SK-N-SH treated with all-trans-retinoic acid at 6 μM for 48 hours (cell line): ENCODE measurements around the gene CYP39A1.

Experiments
- ATAC-seq: fragments of 200-7000 bp; cut with Tn5 transposase; 3 replicates; pipeline ENCODE4 v1.9.1; 2020; ENCODE audit warnings: mild to moderate bottlenecking, moderate library complexity
- ARNTL ChIP-seq: fragments of 450-650 bp; formaldehyde crosslinking; IDR thresholded peaks from 2 replicates; pipeline ENCODE4 v1.5.0; 2020; ENCODE audit warnings: low read depth, mild to moderate bottlenecking, moderate library complexity, borderline replicate concordance
- BACH2 ChIP-seq: fragments of 250-450 bp; sonication (Bioruptor Pico); IDR thresholded peaks from 2 replicates; pipeline ENCODE4 v1.9.0; 2021; ENCODE audit warnings: mild to moderate bottlenecking, borderline replicate concordance
- CREB5 ChIP-seq: fragments of 250-450 bp; sonication (Bioruptor Pico); IDR thresholded peaks from 2 replicates; pipeline ENCODE4 v1.5.1; 2020; ENCODE audit warnings: low read depth, mild to moderate bottlenecking, moderate library complexity
- CSDC2 ChIP-seq: fragments of 250-450 bp; sonication (Bioruptor Pico); IDR thresholded peaks from 2 replicates; pipeline ENCODE4 v1.5.0; 2020; ENCODE audit warnings: mild to moderate bottlenecking, moderate library complexity
- CSRNP3 ChIP-seq: fragments of 250-450 bp; sonication (Bioruptor Pico); IDR thresholded peaks from 2 replicates; pipeline ENCODE4 v1.5.1; 2021; ENCODE audit warnings: mild to moderate bottlenecking, moderate library complexity
- ESRRG ChIP-seq: fragments of 250-450 bp; sonication (Bioruptor Pico); IDR thresholded peaks from 2 replicates; pipeline ENCODE4 v1.6.1; 2021; ENCODE audit warnings: mild to moderate bottlenecking
- GLIS3 ChIP-seq: fragments of 250-450 bp; sonication (Bioruptor Pico); IDR thresholded peaks from 2 replicates; pipeline ENCODE4 v1.5.0; 2020; ENCODE audit warnings: mild to moderate bottlenecking, moderate library complexity
- ISL1 ChIP-seq: fragments of 250-450 bp; sonication (Bioruptor Pico); IDR thresholded peaks from 2 replicates; pipeline ENCODE4 v2.1.2; 2022; ENCODE audit warnings: mild to moderate bottlenecking, moderate library complexity
- OSR1 ChIP-seq: fragments of 250-450 bp; sonication (Bioruptor Pico); IDR thresholded peaks from 2 replicates; pipeline ENCODE4 v1.8.0; 2022; ENCODE audit warnings: moderate library complexity, mild to moderate bottlenecking, inconsistent platforms
- PATZ1 ChIP-seq: fragments of 250-450 bp; sonication (Bioruptor Pico); IDR thresholded peaks from 2 replicates; pipeline ENCODE4 v1.8.0; 2020; ENCODE audit warnings: mild to moderate bottlenecking, moderate library complexity, borderline replicate concordance
- POU6F1 ChIP-seq: fragments of 250-450 bp; sonication (Bioruptor Pico); IDR thresholded peaks from 2 replicates; pipeline ENCODE4 v1.8.0; 2021; ENCODE audit warnings: low read depth, mild to moderate bottlenecking, moderate library complexity, borderline replicate concordance
- RARB ChIP-seq: fragments of 250-450 bp; sonication (Bioruptor Pico); IDR thresholded peaks from 2 replicates; pipeline ENCODE4 v1.8.0; 2021; ENCODE audit warnings: mild to moderate bottlenecking, moderate library complexity
- SNAI2 ChIP-seq: fragments of 250-450 bp; sonication (Bioruptor Pico); IDR thresholded peaks from 2 replicates; pipeline ENCODE4 v1.5.0; 2020; ENCODE audit warnings: mild to moderate bottlenecking, moderate library complexity
- TCF4 ChIP-seq: fragments of 250-450 bp; sonication (Bioruptor Pico); IDR thresholded peaks from 2 replicates; pipeline ENCODE4 v1.8.0; 2021; ENCODE audit warnings: mild to moderate bottlenecking, moderate library complexity, borderline replicate concordance
- TOX ChIP-seq: fragments of 250-450 bp; sonication (Bioruptor Pico); IDR thresholded peaks from 2 replicates; pipeline ENCODE4 v1.8.0; 2021; ENCODE audit warnings: mild to moderate bottlenecking, moderate library complexity, borderline replicate concordance
- TSHZ2 ChIP-seq: fragments of 250-450 bp; sonication (Bioruptor Pico); IDR thresholded peaks from 2 replicates; pipeline ENCODE4 v1.5.0; 2020; ENCODE audit warnings: mild to moderate bottlenecking, moderate library complexity
- ZC3H10 ChIP-seq: fragments of 250-450 bp; sonication (Bioruptor Pico); IDR thresholded peaks from 2 replicates; pipeline ENCODE4 v1.5.1; 2021; ENCODE audit warnings: mild to moderate bottlenecking, moderate library complexity
- ZFP3 ChIP-seq: fragments of 250-450 bp; sonication (Bioruptor Pico); IDR thresholded peaks from 2 replicates; pipeline ENCODE4 v1.5.0; 2020; ENCODE audit warnings: mild to moderate bottlenecking, moderate library complexity
- ZFP30 ChIP-seq: fragments of 450-650 bp; formaldehyde crosslinking; IDR thresholded peaks from 2 replicates; pipeline ENCODE4 v1.5.0; 2022; ENCODE audit warnings: mild to moderate bottlenecking, moderate library complexity
- ZNF565 ChIP-seq: fragments of 450-650 bp; formaldehyde crosslinking; conservative IDR thresholded peaks from 2 replicates; pipeline ENCODE4 v1.5.0; 2020; ENCODE audit warnings: low read depth, mild to moderate bottlenecking, moderate library complexity
- ZNF70 ChIP-seq: fragments of 450-650 bp; formaldehyde crosslinking; IDR thresholded peaks from 2 replicates; pipeline ENCODE4 v1.5.0; 2020; ENCODE audit warnings: mild to moderate bottlenecking, moderate library complexity
- ZNF8 ChIP-seq: fragments of 450-650 bp; formaldehyde crosslinking; IDR thresholded peaks from 2 replicates; pipeline ENCODE4 v1.5.0; 2020; ENCODE audit warnings: mild to moderate bottlenecking, moderate library complexity

The CYP39A1 gene

GRCh38 chr6:46581459-46582177 is 71.0 kb downstream of the CYP39A1 start:
- TF ChIP-seq ZNF8 (CRISPR knock-in tag), result no peak
- no peak for ATAC-seq

- ATAC-seq, result no peak
- no peak for TF ChIP-seq OSR1
- TF ChIP-seq ZFP30 (CRISPR knock-in tag), result no peak
- no peak for TF ChIP-seq ZFP3 (CRISPR knock-in tag)
- TF ChIP-seq ZC3H10 (CRISPR knock-in tag), result no peak
- no peak for TF ChIP-seq SNAI2
- no peak for TF ChIP-seq CREB5 (CRISPR knock-in tag)
- no peak for TF ChIP-seq ZNF565 (CRISPR knock-in tag)
- no peak for TF ChIP-seq CSDC2 (CRISPR knock-in tag)
- TF ChIP-seq TOX, result no peak
- TF ChIP-seq RARB, result no peak
- TF ChIP-seq ARNTL, result no peak
- TF ChIP-seq ISL1 (CRISPR knock-in tag), result no peak
- no peak for TF ChIP-seq TSHZ2
- TF ChIP-seq ZNF8 (CRISPR knock-in tag), result no peak
- TF ChIP-seq POU6F1 (CRISPR knock-in tag), result no peak
- no peak for TF ChIP-seq GLIS3
- no peak for TF ChIP-seq PATZ1 (CRISPR knock-in tag)
- no peak for TF ChIP-seq TCF4
Observed at GRCh38 chr6:46575530-46575929, 77.1 kb downstream of the CYP39A1 start.

GRCh38 chr6:46573140-46573539 is 79.5 kb downstream of the CYP39A1 start:
- no peak for ATAC-seq
- TF ChIP-seq CSDC2 (CRISPR knock-in tag) (no peak), TSHZ2 (no peak), TCF4 (no peak), ZC3H10 (CRISPR knock-in tag) (no peak), ZNF70 (CRISPR knock-in tag) (no peak), BACH2 (CRISPR knock-in tag) (no peak), PATZ1 (CRISPR knock-in tag) (no peak), CSRNP3 (CRISPR knock-in tag) (no peak), ESRRG (CRISPR knock-in tag) (no peak), CREB5 (CRISPR knock-in tag) (no peak), TOX (no peak)
